ENCODE results near the gene TBC1D4.

Gene TBC1D4

DNA sequence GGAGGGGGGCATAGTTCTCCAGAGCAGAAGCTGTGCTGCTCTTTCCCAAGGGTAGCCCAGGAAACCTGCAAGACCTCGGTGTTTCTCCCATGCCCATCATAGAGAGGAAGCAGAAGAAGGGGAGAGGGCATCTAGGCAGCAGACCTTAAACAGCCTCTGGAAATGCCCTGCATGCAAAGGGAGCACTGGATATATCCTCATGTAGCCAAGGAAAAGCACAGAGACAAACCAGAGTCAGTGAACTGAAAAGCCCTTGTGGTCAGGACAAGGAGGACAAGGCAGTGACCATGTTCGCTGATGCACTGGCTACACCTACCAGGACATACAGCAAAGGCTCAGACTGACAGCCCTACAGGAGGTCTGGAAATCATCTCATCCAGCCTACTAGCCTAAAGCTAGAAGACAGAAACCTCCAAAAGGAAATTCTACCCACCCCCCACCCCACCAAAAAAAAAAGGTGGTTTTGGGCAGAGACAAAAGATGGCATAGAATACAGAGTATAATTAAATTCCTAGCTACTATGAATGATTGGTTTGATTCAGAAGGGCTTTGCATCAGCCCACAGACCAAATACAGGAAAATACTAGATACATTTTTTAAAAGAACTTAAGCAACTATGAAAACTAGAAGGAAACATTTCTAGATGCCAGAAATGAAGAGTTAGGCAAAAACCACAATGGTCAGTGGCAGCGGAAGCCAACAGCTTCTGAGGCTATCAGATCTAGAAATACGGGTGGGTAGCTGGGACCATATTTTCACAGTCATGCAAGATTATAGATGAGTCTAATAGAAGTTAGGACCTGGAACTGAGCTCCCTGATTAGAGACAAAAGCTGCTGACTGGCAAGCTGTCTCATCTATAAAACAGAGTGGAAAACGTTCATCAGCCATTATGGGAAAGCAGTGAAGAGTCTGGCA is 4.4 kb upstream of the TBC1D4 start:
- DNase-seq, result no peak

DNA sequence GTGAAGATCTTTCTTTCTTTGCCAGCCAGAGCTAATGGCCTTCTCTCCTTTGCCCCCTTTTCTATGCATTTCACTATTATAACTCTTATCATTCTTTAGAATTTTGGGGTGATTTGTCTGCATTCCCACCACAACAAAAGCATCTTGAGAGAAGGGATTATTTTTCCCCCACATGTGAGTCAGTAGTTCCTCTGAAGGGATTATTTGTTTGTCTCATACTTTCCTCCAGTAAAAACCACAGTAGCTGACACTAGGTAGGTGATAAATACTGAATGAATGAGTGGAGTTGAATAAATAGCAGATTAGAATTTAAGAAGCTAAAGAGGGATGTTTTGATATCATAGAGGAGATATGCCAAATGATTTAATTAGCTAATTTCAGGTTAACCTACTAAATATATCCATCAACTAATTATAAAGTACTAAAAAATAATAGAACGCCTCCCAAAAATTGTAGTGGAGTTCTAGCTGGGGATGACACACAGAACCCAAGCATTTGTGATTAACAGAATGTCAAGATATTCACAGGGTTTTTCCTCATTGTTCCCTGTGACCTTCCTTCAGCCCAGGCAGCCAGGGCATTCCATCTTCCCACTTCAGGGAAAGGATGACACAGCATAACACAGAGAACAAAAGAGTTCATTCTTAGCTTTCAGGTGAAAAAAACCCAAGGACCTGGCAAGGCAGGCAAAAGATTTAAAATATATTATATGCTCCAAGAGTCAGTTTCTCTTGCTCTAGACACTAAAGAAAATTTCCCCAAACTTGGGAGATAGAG is 3.5 kb upstream of the TBC1D4 start:
- no peak for DNase-seq

DNA sequence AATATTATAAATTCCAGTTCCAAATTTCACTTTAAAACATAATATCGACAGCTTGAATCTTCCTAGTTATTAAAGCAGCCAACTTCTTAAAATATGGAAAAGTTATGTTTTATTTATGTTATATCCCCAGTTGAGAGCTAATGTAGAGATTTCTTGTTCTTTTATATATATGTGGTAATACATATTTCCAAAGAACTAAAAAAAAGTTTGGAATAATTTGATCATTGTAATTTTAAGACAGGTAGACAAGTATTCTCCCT is 781 bp upstream of the TBC1D4 start:
- DNase-seq, result no peak

DNA sequence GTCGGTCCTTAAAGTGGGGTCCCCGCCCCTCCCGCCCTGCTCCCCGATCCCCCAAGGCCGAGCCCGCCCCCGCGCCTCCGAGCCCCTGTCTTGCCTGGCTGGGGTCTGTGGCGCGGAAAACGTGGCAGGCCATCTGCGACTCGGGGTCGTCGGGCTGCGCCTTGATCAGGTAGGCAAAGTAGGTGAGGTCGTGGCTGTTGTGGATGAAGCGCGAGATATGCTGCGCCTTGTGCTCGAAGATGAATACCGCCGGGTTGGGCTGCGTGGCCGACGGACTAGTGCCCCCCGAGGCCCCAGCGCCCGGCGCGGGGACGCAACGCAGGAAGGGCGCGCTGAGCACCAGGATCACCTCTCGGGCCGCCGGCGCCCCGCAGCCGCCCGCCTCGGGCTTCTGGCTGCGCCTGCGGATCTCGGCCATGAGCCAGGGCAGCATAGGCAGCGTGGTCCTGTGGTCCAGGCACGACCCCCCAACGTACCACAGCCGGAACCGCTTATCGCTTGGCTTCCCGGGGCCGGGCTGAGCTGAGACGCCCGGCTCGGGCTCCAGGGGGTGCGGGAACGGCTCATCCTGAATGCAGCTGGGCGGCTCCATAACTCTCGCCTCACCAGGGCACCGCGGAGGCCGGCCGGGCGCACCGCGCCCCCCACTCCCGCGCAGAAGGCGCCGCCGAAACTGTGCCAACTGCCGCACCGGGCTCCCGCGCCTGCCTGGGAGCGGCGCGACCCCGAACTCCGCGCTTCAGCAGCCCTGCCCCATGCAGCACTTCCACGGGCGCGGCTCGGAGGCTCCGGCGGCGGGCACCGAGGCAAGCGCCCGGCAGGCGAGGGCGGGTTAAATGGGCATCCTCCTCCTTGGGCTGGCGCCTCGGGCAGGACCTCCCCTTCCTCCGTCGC is 546 bp downstream of the TBC1D4 start:
- DNase-seq, result no peak

DNA sequence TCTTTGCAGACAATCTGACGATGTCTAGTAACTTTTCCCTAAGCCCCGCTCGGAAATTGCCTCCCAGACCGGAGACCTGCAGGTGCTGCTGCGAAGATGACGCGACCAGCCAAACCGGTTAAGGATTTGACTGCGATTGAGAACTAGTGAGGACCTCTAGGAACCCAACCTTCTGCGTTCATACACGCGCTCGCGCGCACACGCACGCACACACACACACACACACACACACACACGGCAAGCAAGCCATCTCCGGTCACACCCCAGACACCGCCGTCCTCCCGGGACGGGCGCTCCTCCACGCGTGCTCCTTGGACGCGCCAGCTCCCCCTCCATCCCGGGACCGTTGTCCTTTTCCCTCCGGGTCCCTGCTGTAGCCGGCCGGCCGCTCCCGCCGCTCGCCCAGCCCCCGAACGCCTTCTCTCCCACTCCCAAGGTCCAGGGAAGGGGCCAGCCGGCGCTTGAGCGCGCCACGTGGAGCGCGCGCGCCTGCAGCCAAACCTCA is 1.2 kb downstream of the TBC1D4 start:
- no peak for DNase-seq

DNA sequence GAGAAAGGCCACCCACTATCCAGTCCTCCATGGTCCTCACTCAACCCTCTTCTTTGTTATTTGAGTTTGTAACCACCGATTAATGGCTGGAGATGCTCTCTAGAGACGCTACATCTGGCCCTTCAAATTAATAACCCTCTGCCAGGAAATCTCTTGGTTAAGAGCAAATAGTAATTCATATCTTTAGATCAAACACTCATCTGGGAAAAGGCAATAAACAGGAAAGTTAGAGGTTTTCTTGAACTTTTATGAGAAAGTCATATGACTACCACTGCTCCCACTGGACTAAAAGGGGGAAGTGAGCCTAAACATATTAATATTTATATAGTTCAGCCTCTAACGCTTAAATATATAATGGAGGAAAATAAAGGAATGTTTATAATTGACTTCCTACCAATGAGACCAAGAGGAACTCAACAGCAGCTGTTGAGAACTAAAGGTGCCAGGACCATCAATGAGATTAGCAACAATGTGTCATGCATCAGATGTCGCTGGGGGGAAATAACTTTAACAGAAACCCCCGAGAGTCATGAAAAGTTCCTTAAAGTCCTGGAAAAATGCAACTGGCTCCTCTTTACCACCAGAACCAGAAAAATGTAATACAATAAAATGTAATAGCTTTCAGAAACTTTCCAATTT is 2.7 kb downstream of the TBC1D4 start:
- DNase-seq, result no peak

DNA sequence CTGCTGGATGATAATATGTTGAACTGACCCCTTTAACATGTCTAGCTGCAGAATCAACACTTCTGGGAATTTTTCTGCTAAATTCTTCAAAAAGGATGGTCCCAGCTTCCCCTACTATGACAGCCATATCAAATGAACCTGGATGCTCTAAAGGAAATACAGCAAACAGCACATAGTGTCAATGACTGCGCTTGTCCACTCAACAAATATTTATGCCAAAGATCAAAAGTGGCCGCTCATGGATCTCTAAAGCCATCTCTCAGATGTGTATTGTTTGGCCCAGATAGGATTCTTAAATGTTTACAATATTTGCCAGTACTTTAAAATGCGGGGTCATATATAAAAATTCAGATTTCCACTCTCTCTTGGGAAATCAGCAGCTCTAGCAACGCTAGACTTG is 3.3 kb downstream of the TBC1D4 start:
- no peak for DNase-seq

DNA sequence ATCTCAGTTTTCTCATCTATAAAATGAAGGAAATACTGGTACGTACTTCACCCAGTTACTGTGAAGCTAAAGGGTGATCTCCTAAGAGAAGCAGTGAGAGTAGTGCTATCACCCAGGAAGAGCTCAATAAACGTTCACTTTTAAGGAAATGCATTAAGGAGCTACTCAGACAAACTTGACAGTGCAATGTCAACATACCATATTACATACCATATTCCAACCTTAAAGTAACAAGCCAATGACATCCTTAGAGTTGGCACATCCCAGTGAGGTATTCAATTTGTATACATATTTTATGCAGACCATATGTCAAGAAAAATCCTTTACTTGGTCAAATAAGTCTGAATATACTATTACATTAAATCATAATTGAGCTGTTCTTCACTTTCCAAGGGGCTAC is 7.0 kb downstream of the TBC1D4 start:
- no peak for DNase-seq

DNA sequence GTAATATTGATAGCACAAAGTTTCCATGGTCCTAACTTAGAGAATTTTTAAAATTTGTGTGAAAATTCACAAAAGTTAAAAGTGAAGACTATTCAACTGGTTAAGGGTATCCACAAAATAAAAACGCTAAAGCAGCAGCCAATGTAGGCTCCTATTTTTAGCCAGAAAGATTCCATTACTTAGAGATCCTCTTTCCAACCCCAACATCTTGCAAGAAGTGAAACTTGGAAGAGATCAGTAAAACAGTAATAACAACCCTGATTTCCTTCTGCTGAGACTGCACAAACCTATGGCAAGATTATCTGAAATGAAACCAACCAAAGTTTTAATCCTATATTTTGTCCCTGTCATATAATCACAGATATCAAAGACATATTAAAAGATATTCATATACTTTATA is 8.5 kb downstream of the TBC1D4 start:
- DNase-seq, result no peak

DNA sequence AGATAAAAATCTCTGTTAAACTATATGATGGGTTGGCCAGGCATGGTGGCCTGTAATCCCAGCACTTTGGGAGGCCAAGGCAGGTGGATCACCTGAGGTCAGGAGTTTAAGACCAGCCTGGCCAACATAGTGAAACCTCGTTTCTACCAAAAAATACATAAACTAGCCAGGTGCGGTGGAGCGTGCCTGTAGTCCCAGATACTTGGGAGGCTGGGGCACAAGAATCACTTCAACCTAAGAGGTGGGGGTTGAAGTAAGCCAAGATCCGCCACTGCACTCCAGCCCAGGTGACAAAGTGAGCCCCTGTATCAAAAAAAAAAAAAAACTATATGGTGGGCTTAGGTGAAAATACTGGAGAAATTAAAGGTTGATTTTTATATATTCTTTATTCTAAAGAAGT is 11.3 kb downstream of the TBC1D4 start:
- no peak for DNase-seq

DNA sequence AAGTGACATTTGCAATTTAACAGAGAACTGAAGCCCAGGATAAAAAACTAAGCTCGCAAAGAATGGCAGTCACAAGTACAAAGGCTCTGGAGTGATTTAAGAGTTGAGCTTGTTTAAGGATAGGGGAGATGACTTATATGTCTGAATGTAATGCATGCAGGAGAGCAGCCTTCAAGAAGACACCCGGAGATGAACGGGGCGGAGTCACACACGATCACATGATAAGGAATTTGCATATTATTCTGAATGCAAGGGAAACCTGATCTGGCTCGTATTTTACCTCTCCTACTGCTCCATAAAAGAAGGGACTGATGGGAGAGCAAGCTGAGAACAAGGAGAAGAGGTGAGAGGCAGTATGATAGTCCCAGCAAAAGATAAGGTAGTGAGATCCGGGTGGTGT is 12.9 kb downstream of the TBC1D4 start:
- no peak for DNase-seq

DNA sequence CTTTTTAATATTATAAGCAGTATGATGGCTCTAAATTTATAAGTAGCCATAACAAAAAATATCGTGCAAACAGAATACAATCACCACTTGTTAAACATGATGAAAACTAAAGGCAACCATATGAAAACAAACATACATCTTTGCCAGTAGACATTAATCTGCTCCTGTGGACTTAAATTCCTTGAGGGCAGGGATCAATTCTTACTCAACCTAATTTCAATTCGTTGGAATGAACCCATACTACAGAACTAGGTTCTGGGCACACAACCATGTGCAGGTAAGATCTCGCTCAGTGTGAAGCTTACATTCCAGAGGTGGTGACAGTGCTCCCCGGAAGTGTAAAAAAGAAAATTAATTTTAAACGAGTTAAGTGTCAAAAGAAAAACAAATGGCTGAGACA is 13.4 kb downstream of the TBC1D4 start:
- DNase-seq, result no peak

DNA sequence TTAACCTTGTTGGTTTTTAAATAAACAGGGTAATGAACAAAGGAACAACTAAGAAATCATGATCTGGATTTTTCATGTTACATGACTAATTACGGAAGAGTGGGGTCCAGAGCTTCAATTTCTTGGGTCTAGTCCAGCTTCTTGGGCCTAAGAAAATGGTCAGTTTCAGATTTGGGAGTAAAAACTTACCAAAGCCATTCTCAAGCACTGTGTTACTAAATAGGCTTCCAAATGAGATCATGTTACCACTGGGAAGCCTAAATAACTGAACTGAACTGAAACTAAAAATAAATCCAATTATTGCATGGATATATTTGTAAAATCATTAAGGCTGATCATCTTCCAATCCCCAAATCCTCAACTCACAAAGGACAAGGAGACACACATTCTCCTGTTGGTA is 13.9 kb downstream of the TBC1D4 start:
- DNase-seq, result no peak

DNA sequence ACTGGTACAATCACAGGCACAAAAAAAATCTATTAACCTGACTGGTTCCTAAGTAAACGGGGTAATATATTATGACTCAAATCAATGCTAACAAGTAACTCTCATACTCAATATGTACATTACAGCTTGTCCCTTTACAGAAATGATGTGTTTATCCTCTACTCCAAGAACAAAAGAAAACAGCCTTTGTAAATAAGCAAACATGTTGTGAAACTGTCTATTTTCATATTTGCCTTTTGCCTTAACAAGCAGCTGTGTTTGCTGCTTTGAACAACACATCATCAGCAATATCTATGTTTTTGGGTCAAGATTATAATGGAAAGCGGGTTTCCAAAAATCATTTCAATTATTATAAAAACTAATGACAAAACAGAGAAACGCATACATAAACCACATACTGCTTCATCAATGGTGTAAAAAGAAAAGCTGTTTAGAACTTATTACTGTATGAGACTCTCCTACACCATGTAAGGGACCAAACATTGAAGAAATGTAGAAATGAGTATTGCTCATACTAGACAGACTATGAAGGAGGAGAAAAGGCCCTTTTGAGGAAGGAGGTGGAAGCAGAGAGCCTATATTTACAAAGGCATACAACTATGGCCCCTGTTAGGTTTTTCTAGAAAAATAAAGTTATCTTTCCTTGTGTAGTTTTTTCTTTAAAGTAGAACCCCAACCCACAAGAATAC is 14.8 kb downstream of the TBC1D4 start:
- no peak for DNase-seq

DNA sequence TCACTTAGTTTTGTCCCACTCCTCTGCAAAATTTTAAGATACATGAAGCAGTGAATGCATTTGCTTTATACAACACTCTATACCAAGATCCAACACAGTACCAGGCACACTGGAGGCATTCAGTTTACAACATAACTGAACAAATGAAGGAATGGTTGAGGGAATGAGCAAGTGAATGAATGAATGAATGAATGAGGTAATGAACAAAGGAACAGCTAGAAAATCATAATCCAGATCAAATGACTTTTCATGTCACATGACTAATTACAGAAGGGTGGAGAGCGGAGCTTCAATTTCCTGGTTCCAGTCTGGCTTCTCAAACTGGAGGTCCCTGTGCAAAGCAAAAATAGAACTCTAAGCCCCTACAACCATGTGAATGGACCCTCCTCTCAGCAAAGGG is 16.7 kb downstream of the TBC1D4 start:
- DNase-seq, result no peak

DNA sequence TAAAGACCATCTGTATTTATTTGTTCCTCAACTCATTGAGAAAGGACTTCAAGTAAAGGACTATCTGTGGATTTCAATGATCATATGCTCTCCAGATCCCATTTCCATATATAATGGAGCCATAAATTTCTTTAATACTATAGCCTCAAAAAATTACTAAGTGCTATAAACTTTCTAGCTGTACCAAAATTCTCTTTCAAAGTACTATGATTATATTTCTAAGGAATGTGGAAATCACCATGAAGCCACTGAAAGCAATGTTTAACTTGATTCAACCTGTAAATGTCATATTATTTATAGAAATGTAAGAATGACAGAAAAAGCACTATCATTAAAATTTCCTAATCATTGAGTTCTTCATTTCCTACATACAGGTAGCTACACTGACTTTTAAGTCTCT is 20.7 kb downstream of the TBC1D4 start:
- DNase-seq, result no peak

DNA sequence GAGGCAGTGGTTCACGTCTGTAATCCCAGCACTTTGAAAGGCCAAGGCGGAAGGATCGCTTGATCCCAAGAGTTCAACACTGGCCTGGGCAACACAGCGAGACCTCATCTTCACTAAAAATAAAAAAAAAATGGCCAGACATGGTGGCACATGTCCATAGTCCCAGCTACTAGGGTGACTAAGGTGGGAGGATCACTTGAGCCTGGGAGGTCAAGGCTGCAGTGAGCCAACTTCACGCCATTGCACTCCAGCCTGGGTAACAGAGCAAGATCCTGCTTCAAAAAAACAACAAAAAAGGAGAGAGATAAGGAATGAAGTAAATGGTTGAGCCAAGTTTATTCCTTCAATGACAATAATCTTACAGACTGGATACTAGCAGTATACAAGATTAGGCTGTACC is 21.3 kb downstream of the TBC1D4 start:
- DNase-seq, result no peak

DNA sequence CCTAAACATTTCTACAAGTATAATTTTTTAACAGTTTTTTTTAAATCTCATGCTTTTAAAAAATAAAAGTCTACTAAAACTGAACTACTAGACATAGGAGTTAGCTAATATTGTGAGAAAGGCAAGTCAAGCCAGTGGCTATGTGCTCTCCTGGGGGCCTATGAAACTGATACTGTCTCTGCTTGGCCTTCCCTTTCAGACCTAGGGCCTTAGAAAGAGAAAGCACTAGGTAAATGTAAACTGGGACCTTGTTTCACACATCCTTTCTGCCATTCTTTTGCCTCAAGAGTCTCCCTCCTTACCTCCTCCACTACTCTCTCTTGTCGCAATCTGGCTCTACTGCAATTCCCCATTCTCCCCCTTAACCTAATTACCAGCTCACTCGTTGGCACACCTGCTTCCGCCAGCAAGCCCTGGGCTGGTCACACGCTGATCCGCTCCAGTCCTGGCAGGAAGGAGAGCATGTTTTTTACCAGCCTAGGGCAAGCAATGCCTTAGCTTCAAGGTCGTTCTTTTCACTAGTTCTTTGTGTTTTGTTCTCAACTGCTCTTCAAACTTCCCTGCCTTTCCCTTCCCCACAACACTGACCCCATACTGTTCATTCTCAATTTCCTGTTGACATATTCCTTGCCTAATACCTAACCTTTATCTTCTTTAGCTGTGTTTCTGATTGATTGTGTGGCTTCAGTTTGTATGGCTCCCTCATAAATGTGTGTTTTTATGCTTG is 23.1 kb downstream of the TBC1D4 start:
- no peak for DNase-seq

DNA sequence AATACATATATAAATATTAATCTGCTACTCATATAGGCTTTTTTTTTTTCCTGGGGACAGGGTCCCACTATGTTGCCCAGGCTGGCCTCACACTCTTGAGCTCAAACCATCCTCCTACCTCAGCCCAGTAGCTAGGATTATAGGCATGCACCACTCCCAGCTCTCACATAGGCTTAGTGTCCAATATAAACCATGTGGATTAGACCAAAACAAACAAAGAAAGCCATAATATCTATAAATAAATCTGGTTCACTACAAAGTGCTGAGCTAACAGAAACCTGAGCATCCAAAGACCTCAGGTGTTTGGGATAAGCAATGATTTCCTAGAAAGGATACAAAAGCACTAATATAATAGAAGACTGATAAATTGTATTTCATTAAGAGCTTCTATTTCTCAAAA is 26.0 kb downstream of the TBC1D4 start:
- DNase-seq, result no peak

DNA sequence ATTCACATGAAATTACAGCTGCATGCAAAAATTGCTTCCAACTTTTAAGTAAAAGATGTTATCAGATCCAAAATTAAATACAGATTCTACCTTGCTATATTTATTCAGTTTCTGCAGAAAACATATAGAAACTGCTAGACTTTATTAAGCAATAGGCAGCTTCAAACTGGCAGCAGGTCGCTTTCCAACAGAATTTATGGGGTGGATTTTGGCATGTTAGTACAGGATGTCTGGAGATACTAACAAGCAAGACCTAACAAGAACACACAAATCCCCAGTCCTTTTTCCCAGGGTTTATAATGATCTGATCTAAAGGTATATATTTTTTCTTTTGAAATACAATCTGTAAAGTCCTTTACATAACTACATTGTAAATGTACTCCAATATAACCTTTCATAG is 27.5 kb downstream of the TBC1D4 start:
- DNase-seq, result no peak

DNA sequence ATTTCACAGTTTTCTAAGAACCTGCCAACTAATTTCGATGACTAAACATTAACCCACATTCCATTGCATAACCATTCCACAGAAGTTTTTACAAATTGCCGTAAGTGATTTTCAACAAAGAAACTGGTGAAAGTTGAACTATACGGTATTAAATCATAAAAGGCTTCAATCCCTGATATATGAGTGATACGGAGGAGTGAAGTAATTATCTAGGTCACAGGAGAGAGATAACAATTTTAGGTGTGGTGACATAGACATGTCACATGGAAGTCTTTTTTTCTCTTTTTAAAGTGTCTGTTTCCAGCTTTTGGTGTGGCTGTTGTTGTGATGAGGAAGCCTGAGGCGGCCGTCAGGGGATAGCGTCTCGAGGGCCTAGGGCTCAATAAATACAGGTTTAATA is 29.4 kb downstream of the TBC1D4 start:
- DNase-seq, result no peak

DNA sequence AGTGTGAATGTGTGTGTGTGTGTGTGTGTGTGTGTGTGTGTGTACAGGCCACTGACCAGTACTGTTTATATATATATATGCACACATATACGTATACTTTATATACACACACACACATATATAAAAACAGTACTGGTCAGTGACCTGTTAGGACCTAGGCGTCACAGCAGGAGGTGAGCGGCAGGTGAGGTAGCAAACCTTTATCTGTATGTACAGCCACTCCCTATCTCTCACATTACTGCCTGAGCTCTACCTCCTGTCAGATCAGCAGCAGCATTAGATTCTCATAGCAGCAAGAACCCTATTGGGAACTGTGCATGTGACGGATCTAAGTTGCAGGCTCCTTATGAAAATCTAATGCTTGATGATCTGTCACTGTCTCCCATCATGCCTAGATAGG is 34.5 kb downstream of the TBC1D4 start:
- DNase-seq, result no peak
